ENCODE results near the gene ATP6V1E1.
"Not testable (repeated sequence)": the region's sequence is repeated elsewhere in the genome, so short reads cannot be mapped to it uniquely, and the experiment has no call there.

Gene ATP6V1E1

GRCh38 chr22:17575681-17576080 lies 52.9 kb downstream of the ATP6V1E1 start:
- DNase-seq (ENCODE audit: low read depth): peak; percentile 42
- H3K4me3 ChIP-seq (ENCODE audit: low read length): no peak overlapping the region
- TF ChIP-seq CTCF (conservative IDR thresholded peaks at IDR 0.05; ENCODE audit: low read length): no peak

GRCh38 chr22:17575151-17575550 lies 53.4 kb downstream of the ATP6V1E1 start:
- DNase-seq (ENCODE audit: low read depth): no peak
- no peak for TF ChIP-seq CTCF (conservative IDR thresholded peaks at IDR 0.05; ENCODE audit: low read length)
- H3K4me3 ChIP-seq (ENCODE audit: low read length): no peak overlapping the region

- peak; percentile 83 for DNase-seq (ENCODE audit: low read depth)
- no peak for TF ChIP-seq CTCF (conservative IDR thresholded peaks at IDR 0.05; ENCODE audit: low read length)
- H3K4me3 ChIP-seq (ENCODE audit: low read length): peak overlapping the region; percentile 54
Observed at GRCh38 chr22:17570851-17571631, 57.5 kb downstream of the ATP6V1E1 start.

- no peak for TF ChIP-seq CTCF (conservative IDR thresholded peaks at IDR 0.05; ENCODE audit: low read length)
- no peak for DNase-seq (ENCODE audit: low read depth)
- no peak overlapping the region for H3K4me3 ChIP-seq (ENCODE audit: low read length)
Observed at GRCh38 chr22:17569971-17570511, 58.5 kb downstream of the ATP6V1E1 start.

- DNase-seq (ENCODE audit: low read depth): no peak
- no peak for TF ChIP-seq CTCF (conservative IDR thresholded peaks at IDR 0.05; ENCODE audit: low read length)
- H3K4me3 ChIP-seq (ENCODE audit: low read length): no peak overlapping the region
Observed at GRCh38 chr22:17566776-17567175, 61.8 kb downstream of the ATP6V1E1 start.

GRCh38 chr22:17566016-17566687 lies 62.4 kb downstream of the ATP6V1E1 start:
- not testable (repeated sequence) for DNase-seq (ENCODE audit: low read depth); H3K4me3 ChIP-seq (ENCODE audit: low read length)

GRCh38 chr22:17563936-17564391 lies 64.6 kb downstream of the ATP6V1E1 start:
- TF ChIP-seq CTCF (conservative IDR thresholded peaks at IDR 0.05; ENCODE audit: low read length): peak; percentile 23; the same call in 1 of the 2 replicates
- H3K4me3 ChIP-seq (ENCODE audit: low read length): no peak overlapping the region
- DNase-seq (ENCODE audit: low read depth): peak; percentile 77
